ENCODE data around the gene TLL1.

GRCh38 chr4:165927815-165928214 is 54.8 kb downstream of the TLL1 start:
- TF ChIP-seq POLR2AphosphoS5 (IDR thresholded peaks at IDR 0.05), result no peak
- no peak for TF ChIP-seq CTCF (IDR thresholded peaks at IDR 0.05 in 8 of 11, conservative IDR thresholded peaks at IDR 0.05 in 3 of 11)
- TF ChIP-seq POLR2A (IDR thresholded peaks at IDR 0.05), result no peak

Data from spleen (tissue), 7 donors.